Measurements from ENCODE around the gene TENT5A. TPM values are rescaled to one million over a fixed set of nuclear protein-coding genes. Genes with fewer than 3 reads are reported as not detected.

Gene TENT5A
- total RNA-seq, 1 donor from 2014 or later = 27.9 TPM

GRCh38 chr6:81751388-81752083 lies 945 bp downstream of the TENT5A start:
- DNase-seq (ENCODE audit: low spot score) = no peak
- H3K9me3 Mint-ChIP-seq (ENCODE audit: low read depth) = no peaks in the 10 kb centered on the region
- peak overlapping the region; percentile 99 for H3K27ac Mint-ChIP-seq (ENCODE audit: unreplicated experiment)
- H3K4me3 Mint-ChIP-seq (ENCODE audit: unreplicated experiment) = peak overlapping the region; percentile 86
- H3K4me1 Mint-ChIP-seq (ENCODE audit: low read depth) = peaks cover 43% of the 10 kb centered on the region
- H3K27me3 Mint-ChIP-seq (ENCODE audit: low read depth) = no peaks in the 10 kb centered on the region
- TF ChIP-seq CTCF (IDR thresholded peaks at IDR 0.05) = no peak
- H3K36me3 Mint-ChIP-seq (ENCODE audit: low read depth) = peaks cover 22% of the 10 kb centered on the region

GRCh38 chr6:81750681-81751387 lies 1.6 kb downstream of the TENT5A start:
- peaks cover 27% of the 10 kb centered on the region for H3K36me3 Mint-ChIP-seq (ENCODE audit: low read depth)
- H3K4me1 Mint-ChIP-seq (ENCODE audit: low read depth) = peaks cover 47% of the 10 kb centered on the region
- H3K27me3 Mint-ChIP-seq (ENCODE audit: low read depth) = no peaks in the 10 kb centered on the region
- H3K27ac Mint-ChIP-seq (ENCODE audit: unreplicated experiment) = peak overlapping the region; percentile 99
- H3K9me3 Mint-ChIP-seq (ENCODE audit: low read depth) = no peaks in the 10 kb centered on the region
- no peak for DNase-seq (ENCODE audit: low spot score)
- H3K4me3 Mint-ChIP-seq (ENCODE audit: unreplicated experiment) = peak overlapping the region; percentile 86
- TF ChIP-seq CTCF (IDR thresholded peaks at IDR 0.05) = no peak

GRCh38 chr6:81750200-81750599 lies 2.3 kb downstream of the TENT5A start:
- peak overlapping the region; percentile 86 for H3K4me3 Mint-ChIP-seq (ENCODE audit: unreplicated experiment)
- H3K4me1 Mint-ChIP-seq (ENCODE audit: low read depth) = peaks cover 48% of the 10 kb centered on the region
- H3K27ac Mint-ChIP-seq (ENCODE audit: unreplicated experiment) = peak overlapping the region; percentile 99
- H3K27me3 Mint-ChIP-seq (ENCODE audit: low read depth) = no peaks in the 10 kb centered on the region
- TF ChIP-seq CTCF (IDR thresholded peaks at IDR 0.05) = peak; percentile 24
- no peaks in the 10 kb centered on the region for H3K9me3 Mint-ChIP-seq (ENCODE audit: low read depth)
- peaks cover 30% of the 10 kb centered on the region for H3K36me3 Mint-ChIP-seq (ENCODE audit: low read depth)
- no peak for DNase-seq (ENCODE audit: low spot score)

GRCh38 chr6:81749707-81750106 lies 2.8 kb downstream of the TENT5A start:
- peak overlapping the region; percentile 99 for H3K27ac Mint-ChIP-seq (ENCODE audit: unreplicated experiment)
- no peak for TF ChIP-seq CTCF (IDR thresholded peaks at IDR 0.05)
- no peak for DNase-seq (ENCODE audit: low spot score)
- H3K4me3 Mint-ChIP-seq (ENCODE audit: unreplicated experiment) = peak overlapping the region; percentile 86
- no peaks in the 10 kb centered on the region for H3K9me3 Mint-ChIP-seq (ENCODE audit: low read depth)
- peaks cover 30% of the 10 kb centered on the region for H3K36me3 Mint-ChIP-seq (ENCODE audit: low read depth)
- no peaks in the 10 kb centered on the region for H3K27me3 Mint-ChIP-seq (ENCODE audit: low read depth)
- H3K4me1 Mint-ChIP-seq (ENCODE audit: low read depth) = peaks cover 51% of the 10 kb centered on the region

GRCh38 chr6:81748994-81749393 lies 3.5 kb downstream of the TENT5A start:
- H3K36me3 Mint-ChIP-seq (ENCODE audit: low read depth) = peaks cover 30% of the 10 kb centered on the region
- no peak for DNase-seq (ENCODE audit: low spot score)
- H3K27me3 Mint-ChIP-seq (ENCODE audit: low read depth) = no peaks in the 10 kb centered on the region
- H3K4me1 Mint-ChIP-seq (ENCODE audit: low read depth) = peaks cover 53% of the 10 kb centered on the region
- no peaks in the 10 kb centered on the region for H3K9me3 Mint-ChIP-seq (ENCODE audit: low read depth)
- peak overlapping the region; percentile 10 for H3K27ac Mint-ChIP-seq (ENCODE audit: unreplicated experiment)
- TF ChIP-seq CTCF (IDR thresholded peaks at IDR 0.05) = no peak
- peak overlapping the region; percentile 86 for H3K4me3 Mint-ChIP-seq (ENCODE audit: unreplicated experiment)
